ENCODE results near the gene P3H3.
A peak's percentile ranks its signal among the peaks of the same experiment; 100 is the strongest.
"Not testable (repeated sequence)": the region's sequence is repeated elsewhere in the genome, so short reads cannot be mapped to it uniquely, and the experiment has no call there.

P3H3 gene

DNA sequence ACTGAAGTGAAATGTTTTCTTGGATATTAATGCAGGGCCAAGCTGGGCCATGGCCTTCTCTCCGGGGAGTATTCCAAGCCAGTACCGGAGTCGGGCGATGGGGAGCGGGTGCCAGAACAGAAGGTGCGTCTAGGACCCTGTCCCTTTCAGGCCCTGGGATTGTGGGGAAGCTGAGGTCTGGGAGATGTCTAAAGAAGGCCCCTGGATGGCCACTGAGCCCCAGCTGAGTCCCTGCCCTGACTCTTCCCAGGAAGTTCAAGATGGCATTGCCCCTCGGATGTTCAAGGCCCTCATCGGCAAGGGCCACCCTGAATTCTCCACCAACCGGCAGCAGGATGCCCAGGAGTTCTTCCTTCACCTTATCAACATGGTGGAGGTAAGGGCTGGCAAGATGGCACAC, 31.9 kb downstream of the P3H3 start:
- intact Hi-C loops (cut with DNase I; ENCODE audit: low total_unique reads) = no loop called here
- DNase-seq = no peak
- Histone ChIP-seq H3K4me1 (peaks cover 0 to under 1% (median 0%) of the 10 kb centered on the region in 4 donors), H3K27ac (no peak overlapping the region), H3K9me3 (no peaks in the 10 kb centered on the region), H3K27me3 (no peaks in the 10 kb centered on the region), H3K36me3 (peaks cover 87 to 99% (median 90%) of the 10 kb centered on the region in 3 donors), H3K4me3 (no peak overlapping the region)
- TF ChIP-seq, protein P1, sequence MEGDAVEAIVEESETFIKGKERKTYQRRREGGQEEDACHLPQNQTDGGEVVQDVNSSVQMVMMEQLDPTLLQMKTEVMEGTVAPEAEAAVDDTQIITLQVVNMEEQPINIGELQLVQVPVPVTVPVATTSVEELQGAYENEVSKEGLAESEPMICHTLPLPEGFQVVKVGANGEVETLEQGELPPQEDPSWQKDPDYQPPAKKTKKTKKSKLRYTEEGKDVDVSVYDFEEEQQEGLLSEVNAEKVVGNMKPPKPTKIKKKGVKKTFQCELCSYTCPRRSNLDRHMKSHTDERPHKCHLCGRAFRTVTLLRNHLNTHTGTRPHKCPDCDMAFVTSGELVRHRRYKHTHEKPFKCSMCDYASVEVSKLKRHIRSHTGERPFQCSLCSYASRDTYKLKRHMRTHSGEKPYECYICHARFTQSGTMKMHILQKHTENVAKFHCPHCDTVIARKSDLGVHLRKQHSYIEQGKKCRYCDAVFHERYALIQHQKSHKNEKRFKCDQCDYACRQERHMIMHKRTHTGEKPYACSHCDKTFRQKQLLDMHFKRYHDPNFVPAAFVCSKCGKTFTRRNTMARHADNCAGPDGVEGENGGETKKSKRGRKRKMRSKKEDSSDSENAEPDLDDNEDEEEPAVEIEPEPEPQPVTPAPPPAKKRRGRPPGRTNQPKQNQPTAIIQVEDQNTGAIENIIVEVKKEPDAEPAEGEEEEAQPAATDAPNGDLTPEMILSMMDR (IDR thresholded peaks at IDR 0.05) = no peak

DNA sequence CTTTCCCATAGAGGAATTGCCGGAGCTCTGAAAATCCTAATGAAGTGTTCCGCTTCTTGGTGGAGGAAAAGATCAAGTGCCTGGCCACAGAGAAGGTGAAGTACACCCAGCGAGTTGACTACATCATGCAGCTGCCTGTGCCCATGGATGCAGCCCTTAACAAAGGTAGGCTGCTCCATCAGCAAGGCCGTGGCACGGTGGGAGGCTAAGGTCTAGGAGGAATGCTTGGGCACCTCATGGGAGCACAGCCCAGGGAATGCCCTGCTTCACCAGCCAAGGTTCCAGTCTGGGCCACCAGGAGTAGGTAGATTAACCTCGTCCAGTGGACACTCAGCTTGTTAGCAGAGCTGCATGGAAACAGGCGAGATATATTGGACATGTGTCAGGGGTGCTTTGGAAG, 32.7 kb downstream of the P3H3 start:
- DNase-seq = no peak
- TF ChIP-seq, protein P1 (IDR thresholded peaks at IDR 0.05) = no peak
- Histone ChIP-seq H3K4me3 (no peak overlapping the region), H3K4me1 (peaks cover 0 to under 1% (median 0%) of the 10 kb centered on the region in 4 donors), H3K9me3 (no peaks in the 10 kb centered on the region), H3K27me3 (no peaks in the 10 kb centered on the region), H3K27ac (no peak overlapping the region), H3K36me3 (peaks cover 83 to 100% (median 83%) of the 10 kb centered on the region in 3 donors)
- intact Hi-C loops (cut with DNase I; ENCODE audit: low total_unique reads) = no loop called here

DNA sequence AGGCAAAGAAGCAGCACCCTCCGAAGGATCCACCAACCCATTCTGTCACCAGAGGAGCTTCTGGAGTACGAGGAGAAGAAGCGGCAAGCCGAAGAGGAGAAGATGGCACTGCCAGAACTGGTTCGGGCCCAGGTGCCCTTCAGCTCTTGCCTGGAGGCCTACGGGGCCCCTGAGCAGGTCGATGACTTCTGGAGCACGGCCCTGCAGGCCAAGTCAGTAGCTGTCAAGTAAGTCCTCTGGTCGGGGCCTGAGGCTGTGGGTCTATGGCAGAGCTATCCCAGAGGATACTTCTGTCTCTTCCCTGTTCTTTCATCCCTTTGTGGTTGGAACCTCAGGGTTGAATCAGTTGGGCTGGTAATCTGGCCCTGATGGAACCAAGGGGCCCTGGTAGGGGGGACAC, 33.2 kb downstream of the P3H3 start:
- TF ChIP-seq, protein P1 (IDR thresholded peaks at IDR 0.05) = no peak
- no peak overlapping the region for H3K4me3 ChIP-seq
- DNase-seq = no peak
- no peaks in the 10 kb centered on the region for H3K9me3 ChIP-seq
- H3K36me3 ChIP-seq = peaks cover 78 to 98% (median 78%) of the 10 kb centered on the region in 3 donors
- H3K27ac ChIP-seq = no peak overlapping the region
- H3K27me3 ChIP-seq = no peaks in the 10 kb centered on the region
- intact Hi-C loops (cut with DNase I; ENCODE audit: low total_unique reads) = no loop called here
- peaks cover 0 to 5% (median 2%) of the 10 kb centered on the region in 4 donors for H3K4me1 ChIP-seq

DNA sequence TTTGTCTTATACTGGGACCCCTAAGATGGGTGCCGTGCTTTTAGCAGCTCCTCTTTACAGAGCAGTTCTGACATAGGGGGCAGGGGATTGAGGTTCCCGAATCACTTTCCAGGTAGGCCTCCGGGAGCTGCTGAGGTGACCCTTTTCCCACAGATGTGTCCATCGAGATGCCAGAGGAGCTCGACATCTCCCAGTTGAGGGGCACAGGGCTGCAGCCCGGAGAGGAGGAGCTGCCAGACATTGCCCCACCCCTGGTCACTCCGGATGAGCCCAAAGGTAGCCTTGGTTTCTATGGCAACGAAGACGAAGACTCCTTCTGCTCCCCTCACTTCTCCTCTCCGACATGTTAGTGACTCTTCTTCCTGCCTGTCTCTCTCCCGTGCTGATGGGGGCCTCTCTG, 34.8 kb downstream of the P3H3 start:
- no peaks in the 10 kb centered on the region for H3K9me3 ChIP-seq
- intact Hi-C loops (cut with DNase I; ENCODE audit: low total_unique reads) = no loop called here
- H3K27ac ChIP-seq = no peak overlapping the region
- no peak overlapping the region for H3K4me3 ChIP-seq
- no peak for DNase-seq
- H3K27me3 ChIP-seq = no peaks in the 10 kb centered on the region
- TF ChIP-seq, protein P1 (IDR thresholded peaks at IDR 0.05) = no peak
- peaks cover 0 to 12% (median 8%) of the 10 kb centered on the region in 4 donors for H3K4me1 ChIP-seq
- peaks cover 62 to 81% (median 62%) of the 10 kb centered on the region in 3 donors for H3K36me3 ChIP-seq

DNA sequence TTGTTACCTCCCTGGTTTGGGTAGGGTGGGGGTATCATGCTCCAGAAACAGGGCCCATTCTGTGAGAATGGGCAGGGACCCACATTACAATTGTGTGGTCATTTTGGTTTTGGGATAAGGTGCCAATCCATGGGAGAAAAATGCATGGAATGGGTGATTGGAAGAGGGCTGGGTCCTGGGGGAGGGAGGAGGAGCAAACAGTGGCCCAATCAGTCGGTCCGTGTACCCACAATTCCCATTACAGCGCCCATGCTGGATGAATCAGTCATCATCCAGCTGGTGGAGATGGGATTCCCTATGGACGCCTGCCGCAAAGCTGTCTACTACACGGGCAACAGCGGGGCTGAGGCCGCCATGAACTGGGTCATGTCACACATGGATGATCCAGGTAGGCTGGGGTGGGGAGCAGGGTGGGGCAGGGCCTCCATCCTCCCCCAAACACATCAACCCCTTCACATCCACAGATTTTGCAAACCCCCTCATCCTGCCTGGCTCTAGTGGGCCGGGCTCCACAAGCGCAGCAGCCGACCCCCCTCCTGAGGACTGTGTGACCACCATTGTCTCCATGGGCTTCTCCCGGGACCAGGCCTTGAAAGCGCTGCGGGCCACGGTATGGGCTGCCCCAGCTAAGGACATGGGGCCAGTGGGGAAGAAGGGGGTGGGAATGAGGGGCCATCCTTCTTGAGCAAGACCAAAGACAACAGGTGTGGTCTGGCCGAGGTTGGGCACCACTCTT, 35.5 kb downstream of the P3H3 start:
- no peak for DNase-seq
- intact Hi-C loops (cut with DNase I; ENCODE audit: low total_unique reads) = no loop called here
- Histone ChIP-seq H3K4me3 (no peak overlapping the region), H3K27me3 (no peaks in the 10 kb centered on the region), H3K36me3 (peaks cover 55 to 74% (median 55%) of the 10 kb centered on the region in 3 donors), H3K9me3 (no peaks in the 10 kb centered on the region), H3K4me1 (peaks cover 0 to 17% (median 14%) of the 10 kb centered on the region in 4 donors), H3K27ac (no peak overlapping the region)
- TF ChIP-seq, protein P1 (IDR thresholded peaks at IDR 0.05) = no peak

DNA sequence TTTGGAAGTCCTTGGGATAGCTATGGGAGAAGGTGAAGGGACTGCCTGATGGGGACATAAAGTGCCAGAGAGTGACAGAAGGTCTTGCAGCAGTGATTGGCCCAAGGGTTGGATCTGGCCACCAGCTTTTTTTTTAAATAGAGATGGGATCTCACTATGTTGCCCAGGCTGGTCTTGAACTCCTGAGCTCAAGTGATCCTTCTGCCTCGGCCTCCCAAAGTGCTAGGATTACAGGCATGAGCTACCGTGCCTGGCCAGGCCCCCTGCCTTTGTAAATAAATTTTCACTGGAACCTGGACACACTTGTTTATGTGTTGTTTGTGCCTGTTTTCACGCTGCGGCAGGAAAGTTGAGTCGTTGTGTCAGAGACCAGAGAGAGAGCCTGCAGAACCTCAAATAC, 37.1 kb downstream of the P3H3 start:
- H3K4me3 ChIP-seq, H3K27me3 ChIP-seq, DNase-seq, H3K9me3 ChIP-seq: not testable (repeated sequence)
- intact Hi-C loops (cut with DNase I; ENCODE audit: low total_unique reads) = loop anchor here (5.0 kb wide), 2 partner anchors 77 to 102 kb away; partner anchors contain the start of genes C12orf57 and RNU7-1
- peak overlapping the region in 1 of 2 donors; percentile 100 for H3K27ac ChIP-seq
- peaks cover 47 to 68% (median 48%) of the 10 kb centered on the region in 3 donors for H3K36me3 ChIP-seq
- peaks cover 0 to 33% (median 29%) of the 10 kb centered on the region in 4 donors for H3K4me1 ChIP-seq

Measured in tibial artery (tissue), 4 donors.